IgD-negative memory B cell (primary cell): ENCODE results near the gene PDK2. TPM values are rescaled to one million over a fixed set of nuclear protein-coding genes. Genes with fewer than 3 reads are reported as not detected.

Source experiments
- H3K27ac Mint-ChIP-seq, 3 donors: one replicate each; pipeline ENCODE4 v1.8.0; 2020 to 2022; ENCODE audit warnings: mild to moderate bottlenecking in 3 of 3, mixed read lengths in 3 of 3, moderate library complexity in 1 of 3
- H3K27me3 Mint-ChIP-seq: one replicate; pipeline ENCODE4 v1.8.0; 2021; ENCODE audit warnings: mixed read lengths
- H3K36me3 Mint-ChIP-seq: one replicate; pipeline ENCODE4 v1.8.0; 2020; ENCODE audit warnings: mild to moderate bottlenecking, mixed read lengths
- H3K4me1 Mint-ChIP-seq, 3 donors: one replicate each; pipeline ENCODE4 v1.8.0; 2020 to 2022; ENCODE audit warnings: mixed read lengths in 3 of 3, mild to moderate bottlenecking in 1 of 3
- H3K4me3 Mint-ChIP-seq, 4 donors: one replicate each; pipeline ENCODE4 v1.8.0; 2020 to 2022; ENCODE audit warnings: mild to moderate bottlenecking in 4 of 4, mixed read lengths in 4 of 4, moderate library complexity in 3 of 4
- H3K9me3 Mint-ChIP-seq, 3 donors: one replicate each; pipeline ENCODE4 v1.8.0; 2020 to 2021; ENCODE audit warnings: mixed read lengths in 3 of 3, mild to moderate bottlenecking in 1 of 3
- polyA plus RNA-seq: library from polyadenylated mRNA; unstranded; fragments of 300-500 nt; fragmentation: Illumina TruSeq; gene quantifications from one replicate; pipeline ENCODE4 v1.2.3, GENCODE V29; 2021

Gene PDK2
- polyA plus RNA-seq, result 38.8 TPM

DNA sequence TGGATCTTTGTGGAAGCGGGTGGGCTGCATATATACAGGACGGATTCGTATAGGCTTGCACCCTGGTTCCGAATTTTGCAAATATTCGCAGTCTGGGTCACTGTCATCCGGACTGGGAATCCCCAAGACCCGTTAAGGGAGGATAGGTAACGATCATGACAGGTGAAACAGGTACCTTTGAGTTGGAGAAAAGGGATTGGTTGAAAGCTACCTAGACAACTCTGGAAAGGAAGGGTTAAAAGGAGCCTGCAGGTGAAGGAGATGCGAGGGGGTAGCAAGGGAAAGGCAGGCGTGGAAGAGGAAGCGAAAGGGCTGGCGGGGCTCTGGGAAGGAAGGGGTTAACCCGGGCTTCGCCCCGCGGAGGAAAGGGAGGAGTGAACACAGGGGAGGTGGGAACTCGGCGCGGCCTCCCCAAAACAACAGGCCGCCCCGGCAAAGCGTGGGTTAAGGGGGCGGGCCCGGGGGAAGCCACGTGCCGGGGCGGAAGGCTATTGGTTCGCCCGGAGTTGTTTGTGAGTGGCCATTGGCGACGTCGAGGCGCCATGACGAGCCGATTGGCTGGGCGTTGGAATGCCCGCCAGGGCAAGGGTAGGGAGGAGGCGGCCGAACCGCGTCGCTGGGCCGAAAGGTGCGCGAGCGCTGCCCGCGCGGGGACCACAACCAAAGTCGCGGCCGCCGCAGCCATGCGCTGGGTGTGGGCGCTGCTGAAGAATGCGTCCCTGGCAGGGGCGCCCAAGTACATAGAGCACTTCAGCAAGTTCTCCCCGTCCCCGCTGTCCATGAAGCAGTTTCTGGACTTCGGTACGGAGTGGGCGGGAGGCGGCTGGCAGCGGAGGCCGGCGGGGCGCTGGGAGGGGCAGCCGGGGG is at the start of gene PDK2:
Gene PDK2, plus strand, starts transcription at position 599 of the 867 bp plus-strand sequence. Its CDS starts 85 bp downstream, at position 684.
- Mint-ChIP-seq H3K36me3 (peaks cover 4% of the 10 kb centered on the region), H3K4me1 (peaks cover 0 to 18% (median 17%) of the 10 kb centered on the region in 3 donors), H3K27me3 (no peaks in the 10 kb centered on the region), H3K4me3 (peak within 1 kb of the TSS; percentile 91 to 99 (median 96)), H3K27ac (peak within 1 kb of the TSS; percentile 64 to 96 (median 79)), H3K9me3 (no peaks in the 10 kb centered on the region)

DNA sequence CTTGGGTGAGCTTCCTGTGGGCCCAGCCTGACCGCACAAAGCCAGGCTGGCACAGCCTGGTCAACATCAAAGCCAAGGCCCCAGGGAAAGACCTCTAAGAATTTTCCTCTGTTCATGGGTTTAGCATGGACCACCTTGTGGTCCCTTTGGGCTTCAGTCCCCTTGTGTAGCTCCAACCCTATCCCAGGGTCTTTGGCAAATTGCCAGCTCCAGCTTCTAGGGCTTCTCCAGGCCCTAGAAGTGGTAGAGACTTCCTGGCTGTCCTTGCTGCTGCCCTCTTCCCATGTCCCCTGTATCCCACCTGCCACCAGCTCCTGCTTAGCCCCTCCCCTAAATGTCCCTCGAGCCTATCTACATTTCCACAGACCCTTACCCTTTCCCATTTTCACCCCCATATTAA is 49.0 kb upstream of the PDK2 start:
- Mint-ChIP-seq H3K27me3 (peaks cover 4% of the 10 kb centered on the region), H3K27ac (no peak overlapping the region), H3K4me3 (no peak overlapping the region), H3K9me3 (no peaks in the 10 kb centered on the region), H3K36me3 (peaks cover 4% of the 10 kb centered on the region), H3K4me1 (peaks cover 0 to under 1% (median 0%) of the 10 kb centered on the region in 3 donors)

DNA sequence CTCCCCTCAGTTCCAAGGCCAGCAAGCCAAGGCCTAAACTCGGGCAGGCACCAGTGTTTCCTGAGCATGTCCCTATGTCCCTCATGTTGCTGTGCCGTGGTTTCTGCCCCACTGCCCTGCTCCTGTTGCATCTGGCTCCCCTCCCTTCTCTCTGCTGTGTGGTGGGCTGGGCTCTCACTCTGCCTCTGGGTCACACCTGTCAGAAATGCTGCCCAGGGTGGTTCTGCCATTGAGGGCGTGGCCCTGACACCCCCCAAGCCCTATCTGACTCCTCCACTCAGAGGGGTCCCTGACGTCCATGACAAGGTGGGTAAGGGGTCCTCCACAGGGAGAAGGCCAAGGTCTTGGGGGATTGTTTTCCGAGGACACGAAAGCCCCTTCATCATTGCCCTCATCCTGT is 48.5 kb upstream of the PDK2 start:
- H3K27me3 Mint-ChIP-seq, result peaks cover 4% of the 10 kb centered on the region
- H3K27ac Mint-ChIP-seq, result no peak overlapping the region
- no peaks in the 10 kb centered on the region for H3K9me3 Mint-ChIP-seq
- H3K36me3 Mint-ChIP-seq, result peaks cover 4% of the 10 kb centered on the region
- peaks cover 0 to 5% (median 0%) of the 10 kb centered on the region in 3 donors for H3K4me1 Mint-ChIP-seq
- H3K4me3 Mint-ChIP-seq, result no peak overlapping the region

DNA sequence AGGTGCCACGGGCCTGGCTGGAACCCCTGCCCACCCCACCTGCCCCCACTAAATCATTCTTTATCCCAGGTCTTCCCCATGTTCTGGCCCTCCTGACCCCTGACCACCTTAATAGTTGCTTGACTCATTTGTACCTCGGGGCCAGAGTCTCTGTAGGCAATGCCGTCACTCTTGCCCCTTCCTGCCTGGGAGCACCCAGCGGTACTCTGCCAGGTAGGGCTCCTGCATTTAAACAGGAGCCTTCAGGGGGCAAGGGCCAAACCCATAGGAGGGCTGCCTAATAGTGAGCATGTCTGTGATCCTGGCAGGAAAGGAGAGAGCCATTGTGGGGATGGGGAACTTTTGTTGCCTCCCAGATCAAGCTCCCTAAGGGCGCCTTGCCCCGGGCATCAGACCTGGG is 48.1 kb upstream of the PDK2 start:
- Mint-ChIP-seq H3K36me3 (peaks cover 4% of the 10 kb centered on the region), H3K9me3 (no peaks in the 10 kb centered on the region), H3K27me3 (peaks cover 4% of the 10 kb centered on the region), H3K27ac (peak overlapping the region in 1 of 3 donors; percentile 53), H3K4me1 (peaks cover 0 to 5% (median 0%) of the 10 kb centered on the region in 3 donors), H3K4me3 (no peak overlapping the region)

GRCh38 chr17:50047488-50048126 is 47.5 kb upstream of the PDK2 start:
- Mint-ChIP-seq H3K9me3 (no peaks in the 10 kb centered on the region), H3K27me3 (peaks cover 4% of the 10 kb centered on the region), H3K36me3 (peaks cover 4% of the 10 kb centered on the region), H3K4me1 (peaks cover 0 to 5% (median 0%) of the 10 kb centered on the region in 3 donors), H3K4me3 (peak overlapping the region in 2 of 4 donors; percentile 21 to 43), H3K27ac (no peak overlapping the region)

GRCh38 chr17:50048146-50048720 is 46.9 kb upstream of the PDK2 start:
- H3K9me3 Mint-ChIP-seq, result no peaks in the 10 kb centered on the region
- H3K4me3 Mint-ChIP-seq, result peak overlapping the region in 1 of 4 donors; percentile 1
- peaks cover 4% of the 10 kb centered on the region for H3K27me3 Mint-ChIP-seq
- no peak overlapping the region for H3K27ac Mint-ChIP-seq
- peaks cover 4% of the 10 kb centered on the region for H3K36me3 Mint-ChIP-seq
- peaks cover 0 to 5% (median 0%) of the 10 kb centered on the region in 3 donors for H3K4me1 Mint-ChIP-seq

- Mint-ChIP-seq H3K36me3 (peaks cover 4% of the 10 kb centered on the region), H3K4me3 (peak overlapping the region in 1 of 4 donors; percentile 3), H3K9me3 (no peaks in the 10 kb centered on the region), H3K27me3 (peaks cover 4% of the 10 kb centered on the region), H3K27ac (no peak overlapping the region), H3K4me1 (peaks cover 0 to 5% (median 0%) of the 10 kb centered on the region in 3 donors)
Observed at GRCh38 chr17:50048988-50049387, 46.2 kb upstream of the PDK2 start.

- peaks cover 0 to 5% (median 0%) of the 10 kb centered on the region in 3 donors for H3K4me1 Mint-ChIP-seq
- H3K36me3 Mint-ChIP-seq, result peaks cover 4% of the 10 kb centered on the region
- no peak overlapping the region for H3K4me3 Mint-ChIP-seq
- H3K27ac Mint-ChIP-seq, result no peak overlapping the region
- H3K27me3 Mint-ChIP-seq, result peaks cover 4% of the 10 kb centered on the region
- H3K9me3 Mint-ChIP-seq, result no peaks in the 10 kb centered on the region
Observed at GRCh38 chr17:50049636-50050035, 45.5 kb upstream of the PDK2 start.

DNA sequence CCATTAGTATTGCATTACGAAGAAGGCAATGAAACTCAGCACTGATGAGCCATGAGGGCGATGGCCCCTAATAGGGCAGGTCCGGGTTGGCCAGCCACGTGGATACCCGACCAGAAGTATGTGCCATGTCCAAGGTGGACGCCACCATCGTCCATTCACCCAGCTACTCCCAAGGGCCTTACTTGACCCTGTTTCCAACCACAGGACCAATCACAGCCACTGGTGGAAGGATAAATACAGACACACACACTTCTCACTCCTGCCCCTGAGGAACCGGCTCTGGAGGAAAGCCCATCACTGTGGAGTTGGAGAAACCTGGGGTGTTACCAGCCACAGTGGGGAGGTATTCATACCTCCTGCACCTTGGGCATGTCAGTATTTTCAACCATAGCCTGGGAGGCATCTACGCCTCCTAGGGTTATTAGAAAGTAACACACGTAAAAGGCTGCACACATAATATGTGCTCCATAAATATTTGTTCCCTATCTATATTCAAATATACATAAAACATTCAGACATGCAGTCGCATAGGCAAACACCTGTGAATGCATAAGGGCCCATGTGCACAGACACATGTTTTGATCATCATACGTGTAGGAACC is 44.6 kb upstream of the PDK2 start:
- H3K4me3 Mint-ChIP-seq, result no peak overlapping the region
- H3K36me3 Mint-ChIP-seq, result peaks cover 4% of the 10 kb centered on the region
- no peak overlapping the region for H3K27ac Mint-ChIP-seq
- H3K9me3 Mint-ChIP-seq, result no peaks in the 10 kb centered on the region
- peaks cover 0 to 10% (median 5%) of the 10 kb centered on the region in 3 donors for H3K4me1 Mint-ChIP-seq
- H3K27me3 Mint-ChIP-seq, result peaks cover 4% of the 10 kb centered on the region

- no peak overlapping the region for H3K4me3 Mint-ChIP-seq
- H3K9me3 Mint-ChIP-seq, result no peaks in the 10 kb centered on the region
- peaks cover 4% of the 10 kb centered on the region for H3K36me3 Mint-ChIP-seq
- peak overlapping the region in 1 of 3 donors; percentile 39 for H3K27ac Mint-ChIP-seq
- peaks cover 4% of the 10 kb centered on the region for H3K27me3 Mint-ChIP-seq
- peaks cover 0 to 10% (median 5%) of the 10 kb centered on the region in 3 donors for H3K4me1 Mint-ChIP-seq
Observed at GRCh38 chr17:50051082-50051576, 44.0 kb upstream of the PDK2 start.

GRCh38 chr17:50051606-50052005 is 43.5 kb upstream of the PDK2 start:
- peak overlapping the region in 1 of 3 donors; percentile 39 for H3K27ac Mint-ChIP-seq

DNA sequence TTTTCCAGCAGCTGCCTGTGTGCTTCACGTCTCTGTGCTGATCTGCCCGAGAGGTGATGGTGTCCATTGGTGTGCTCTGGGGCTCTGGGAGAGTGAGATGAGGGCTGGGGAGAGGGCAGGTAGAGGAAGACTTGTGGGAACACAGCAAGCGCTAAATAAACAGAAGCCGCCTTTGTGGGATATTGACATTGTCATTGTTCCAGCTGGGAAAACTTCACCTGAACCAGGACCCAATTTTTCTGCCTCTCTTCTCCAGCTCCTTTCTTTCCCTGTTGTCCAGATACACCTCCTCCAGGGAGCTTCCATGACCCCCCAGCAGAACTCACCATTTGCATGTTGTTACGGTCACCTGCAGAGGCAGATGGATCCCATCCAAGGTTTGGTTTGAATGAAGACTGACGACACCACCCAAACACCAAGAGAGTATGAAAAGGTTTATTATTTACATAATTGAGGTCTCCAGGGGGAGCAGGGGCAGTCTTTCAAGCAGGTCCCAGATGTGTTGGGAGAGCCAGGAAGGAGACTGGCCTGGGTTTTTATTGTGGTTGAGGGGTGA is 42.8 kb upstream of the PDK2 start:
- Mint-ChIP-seq H3K27me3 (peaks cover 4% of the 10 kb centered on the region), H3K4me1 (peaks cover 0 to 12% (median 10%) of the 10 kb centered on the region in 3 donors), H3K27ac (no peak overlapping the region), H3K4me3 (peak overlapping the region in 1 of 4 donors; percentile 90), H3K9me3 (no peaks in the 10 kb centered on the region), H3K36me3 (no peaks in the 10 kb centered on the region)

More at GRCh38 chr17:50051606-50052005, 43.5 kb upstream of the PDK2 start:
- Mint-ChIP-seq H3K9me3 (no peaks in the 10 kb centered on the region), H3K27me3 (peaks cover 4% of the 10 kb centered on the region), H3K4me1 (peaks cover 0 to 10% (median 5%) of the 10 kb centered on the region in 3 donors), H3K36me3 (peaks cover 1% of the 10 kb centered on the region), H3K4me3 (peak overlapping the region in 1 of 4 donors; percentile 90)

DNA sequence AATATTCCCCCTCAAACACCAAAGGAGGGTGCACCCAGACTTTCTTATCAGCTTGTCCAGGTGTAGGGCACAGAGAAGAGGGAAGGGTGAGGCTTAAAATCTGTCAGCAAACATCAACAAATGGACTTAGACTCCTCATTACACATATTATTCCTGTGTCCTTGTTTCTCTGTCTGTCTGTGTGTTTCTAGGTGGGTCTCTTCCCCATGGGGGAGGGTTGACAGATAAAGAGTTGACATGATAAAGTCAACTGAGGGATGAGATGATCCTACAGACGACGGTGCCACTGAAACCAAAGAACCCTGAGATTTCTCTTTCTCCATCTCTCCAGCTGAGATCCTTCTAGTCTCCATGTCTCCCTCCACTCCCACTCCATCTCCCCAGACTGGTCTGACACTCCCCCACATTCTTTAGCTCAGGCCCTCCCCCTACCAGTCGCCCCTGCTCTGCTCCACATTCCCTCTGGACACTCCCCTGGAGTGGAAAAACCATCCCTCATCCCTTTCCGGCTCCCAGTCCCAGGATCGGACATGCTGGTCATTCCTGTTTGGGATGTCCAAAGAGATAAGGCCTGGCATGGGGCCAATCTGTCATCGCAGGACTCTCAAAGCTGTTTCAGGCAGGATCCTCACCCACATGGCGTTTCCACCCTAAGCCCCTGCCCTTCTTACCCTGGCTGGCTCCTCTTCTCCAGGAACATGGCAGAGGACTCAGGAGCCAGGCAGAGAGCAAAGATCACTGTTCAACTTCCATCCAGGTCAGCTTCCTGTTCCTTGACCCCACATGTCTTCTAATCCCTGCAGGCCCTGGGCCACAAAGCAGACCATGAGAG is 42.1 kb upstream of the PDK2 start:
- Mint-ChIP-seq H3K4me1 (peaks cover 4 to 18% (median 15%) of the 10 kb centered on the region in 3 donors), H3K27ac (peak overlapping the region in 1 of 3 donors; percentile 76), H3K36me3 (no peaks in the 10 kb centered on the region), H3K27me3 (peaks cover 3% of the 10 kb centered on the region), H3K4me3 (peak overlapping the region in 2 of 4 donors; percentile 22 to 90), H3K9me3 (no peaks in the 10 kb centered on the region)

DNA sequence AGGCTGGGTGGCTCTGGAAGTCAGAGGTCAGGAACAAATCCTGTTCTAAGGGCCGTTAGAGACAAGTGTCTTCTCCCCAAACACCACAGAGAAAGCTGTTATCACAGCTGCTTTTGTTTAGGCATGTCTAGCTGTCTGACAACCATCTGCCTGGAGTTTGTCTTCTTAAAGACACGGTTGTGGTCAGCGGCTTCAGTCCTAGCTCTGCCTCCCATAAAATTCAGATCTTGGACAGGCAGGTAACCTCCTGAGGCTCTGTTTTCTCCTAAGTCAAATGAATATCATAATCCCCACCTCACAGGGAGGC is 41.5 kb upstream of the PDK2 start:
- H3K4me1 Mint-ChIP-seq, result peaks cover 8 to 20% (median 17%) of the 10 kb centered on the region in 3 donors
- no peak overlapping the region for H3K27ac Mint-ChIP-seq
- H3K27me3 Mint-ChIP-seq, result peaks cover 3% of the 10 kb centered on the region
- peak overlapping the region in 1 of 4 donors; percentile 90 for H3K4me3 Mint-ChIP-seq
- no peaks in the 10 kb centered on the region for H3K36me3 Mint-ChIP-seq
- no peaks in the 10 kb centered on the region for H3K9me3 Mint-ChIP-seq
